COLO668 (cell line): ENCODE results near the gene EP400.
"Not testable (repeated sequence)": the region's sequence is repeated elsewhere in the genome, so short reads cannot be mapped to it uniquely, and the experiment has no call there.

ENCODE experiments used
- DNase-seq: peaks from one replicate; lab custom pipeline; 2025; ENCODE audit not compliant: unreplicated experiment; lab: John Stamatoyannopoulos, UW

EP400 gene

GRCh38 chr12:131985510-131985875 lies 35.8 kb downstream of the EP400 start:
- DNase-seq = not testable (repeated sequence)

- no peak for DNase-seq
These were observed 36.6 kb downstream of the EP400 start for GRCh38 chr12:131986361-131986760.

GRCh38 chr12:131986910-131987309 lies 37.2 kb downstream of the EP400 start:
- no peak for DNase-seq

GRCh38 chr12:131987552-131987951 lies 37.8 kb downstream of the EP400 start:
- no peak for DNase-seq

GRCh38 chr12:131988054-131988796 lies 38.5 kb downstream of the EP400 start:
- no peak for DNase-seq

GRCh38 chr12:131989021-131989420 lies 39.3 kb downstream of the EP400 start:
- no peak for DNase-seq

- peak; percentile 50 for DNase-seq
These were observed 40.6 kb downstream of the EP400 start for GRCh38 chr12:131990066-131990979.

GRCh38 chr12:131990980-131991305 lies 41.2 kb downstream of the EP400 start:
- peak; percentile 50 for DNase-seq

GRCh38 chr12:131991816-131992430 lies 42.2 kb downstream of the EP400 start:
- DNase-seq = no peak

- DNase-seq = no peak
These were observed 44.8 kb downstream of the EP400 start for GRCh38 chr12:131994589-131994988.

GRCh38 chr12:132000286-132000872 lies 50.6 kb downstream of the EP400 start:
- no peak for DNase-seq

GRCh38 chr12:132003846-132004245 lies 54.1 kb downstream of the EP400 start:
- DNase-seq = no peak

GRCh38 chr12:132004946-132005345 lies 55.2 kb downstream of the EP400 start:
- DNase-seq = no peak

GRCh38 chr12:132006056-132006680 lies 56.4 kb downstream of the EP400 start:
- DNase-seq = no peak

- no peak for DNase-seq
These were observed 57.3 kb downstream of the EP400 start for GRCh38 chr12:132007041-132007440.

- DNase-seq = no peak
These were observed 59.7 kb downstream of the EP400 start for GRCh38 chr12:132009336-132009859.

GRCh38 chr12:132012919-132013568 lies 63.3 kb downstream of the EP400 start:
- DNase-seq = no peak

- no peak for DNase-seq
These were observed 64.6 kb downstream of the EP400 start for GRCh38 chr12:132014092-132014914.

GRCh38 chr12:132014915-132015280 lies 65.2 kb downstream of the EP400 start:
- DNase-seq = no peak
